Vagina (tissue), 2 donors: ENCODE measurements around the gene UTP25. TPM values are rescaled to one million over a fixed set of nuclear protein-coding genes. Genes with fewer than 3 reads are reported as not detected.
"Not testable (repeated sequence)": the region's sequence is repeated elsewhere in the genome, so short reads cannot be mapped to it uniquely, and the experiment has no call there.

Experiments
- DNase-seq, 2 donors: peaks; one replicate each; pipeline ENCODE4 v3.0.0-alpha.2; 2017; ENCODE audit errors: extremely low spot score in 2 of 2
- H3K27ac ChIP-seq: fragments of 200-600 bp; sonication (generic); one replicate; pipeline ENCODE4 v1.5.1; 2019
- H3K27me3 ChIP-seq: fragments of 200-600 bp; sonication (generic); one replicate; pipeline ENCODE4 v1.5.1; 2019
- H3K36me3 ChIP-seq, 2 donors: fragments of 200-600 bp; sonication (generic); one replicate each; pipeline ENCODE4 v1.5.1; 2017 to 2019
- H3K4me1 ChIP-seq: fragments of 200-600 bp; sonication (generic); one replicate; pipeline ENCODE4 v1.5.1; 2019
- H3K4me3 ChIP-seq, 2 donors: fragments of 200-600 bp; sonication (generic); 1 replicate in 1 of 2; 2 replicates in 1 of 2; pipeline ENCODE4 v1.5.1; 2016 to 2019
- H3K9me3 ChIP-seq: fragments of 200-600 bp; sonication (generic); one replicate; pipeline ENCODE4 v1.5.1; 2019
- CTCF ChIP-seq, 3 experiments: fragments of 450-650 bp in 2 of 3; fragments of 200-600 bp in 1 of 3; sonication (generic) in 1 of 3; IDR thresholded peaks; one replicate each; pipeline ENCODE4 v1.5.1; 2017 to 2019; ENCODE audit warnings: antibody characterized with exemption in 3 of 3, mild to moderate bottlenecking in 2 of 3, moderate library complexity in 2 of 3
- POLR2A ChIP-seq, 2 donors: fragments of 450-650 bp; IDR thresholded peaks; one replicate each; pipeline ENCODE4 v1.6.1; 2017; ENCODE audit warnings: antibody characterized with exemption in 2 of 2, mild to moderate bottlenecking in 2 of 2, moderate library complexity in 2 of 2
- POLR2AphosphoS5 ChIP-seq, 2 donors: sonication (generic); formaldehyde crosslinking; IDR thresholded peaks; one replicate each; pipeline ENCODE4 v1.9.0; 2017; ENCODE audit warnings: antibody characterized with exemption in 2 of 2, mild to moderate bottlenecking in 2 of 2, low read depth in 1 of 2; ENCODE audit not compliant: insufficient read depth in 1 of 2
- intact Hi-C: fragments of 100-400 bp; cut with DNase I; formaldehyde crosslinking; loops from one replicate; pipeline ENCODE4 v1.15.1; 2023
- total RNA-seq: library from RNA; depleted of rRNA; stranded (reverse); fragments of >200 nt; gene quantifications from one replicate; pipeline ENCODE4 v1.2.3, GENCODE V29; 2016

UTP25 gene
- total RNA-seq, 1 donor from 2014 or later, result 5.9 TPM

DNA sequence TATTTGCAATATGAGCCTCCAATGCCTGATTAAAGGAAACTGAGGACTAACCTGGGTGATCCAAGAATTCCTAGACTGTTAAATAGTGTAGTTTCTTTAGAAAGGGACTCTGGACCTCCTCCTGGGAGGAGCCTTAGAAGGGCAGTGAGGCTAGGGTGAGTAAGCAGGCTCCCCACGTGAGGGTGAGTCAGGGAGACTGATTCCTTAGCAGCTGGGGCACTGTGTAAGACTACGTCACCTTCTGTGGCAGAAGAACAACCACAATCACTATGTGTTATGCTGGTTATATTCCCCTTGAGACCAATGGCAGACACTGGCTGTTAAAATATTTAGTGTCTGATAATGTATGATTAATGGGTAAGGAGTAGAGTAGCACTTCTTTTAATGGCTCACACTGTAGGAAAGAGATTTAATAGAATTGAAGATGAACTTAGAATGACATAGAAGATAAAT, 56.9 kb downstream of the UTP25 start:
- Histone ChIP-seq H3K36me3 (no peaks in the 10 kb centered on the region), H3K27ac (peak overlapping the region; percentile 33), H3K27me3 (no peaks in the 10 kb centered on the region), H3K4me3 (no peak overlapping the region), H3K4me1 (peaks cover 14% of the 10 kb centered on the region), H3K9me3 (no peaks in the 10 kb centered on the region)
- peak in 1 of 2 donors; percentile 52 for DNase-seq
- no peak for TF ChIP-seq CTCF (IDR thresholded peaks at IDR 0.05)
- TF ChIP-seq POLR2AphosphoS5 (IDR thresholded peaks at IDR 0.05; ENCODE audit: insufficient read depth in 1 of 2, low read depth in 1 of 2), result peak in 1 of 2 donors; percentile 66
- intact Hi-C loops, result no loop called here

DNA sequence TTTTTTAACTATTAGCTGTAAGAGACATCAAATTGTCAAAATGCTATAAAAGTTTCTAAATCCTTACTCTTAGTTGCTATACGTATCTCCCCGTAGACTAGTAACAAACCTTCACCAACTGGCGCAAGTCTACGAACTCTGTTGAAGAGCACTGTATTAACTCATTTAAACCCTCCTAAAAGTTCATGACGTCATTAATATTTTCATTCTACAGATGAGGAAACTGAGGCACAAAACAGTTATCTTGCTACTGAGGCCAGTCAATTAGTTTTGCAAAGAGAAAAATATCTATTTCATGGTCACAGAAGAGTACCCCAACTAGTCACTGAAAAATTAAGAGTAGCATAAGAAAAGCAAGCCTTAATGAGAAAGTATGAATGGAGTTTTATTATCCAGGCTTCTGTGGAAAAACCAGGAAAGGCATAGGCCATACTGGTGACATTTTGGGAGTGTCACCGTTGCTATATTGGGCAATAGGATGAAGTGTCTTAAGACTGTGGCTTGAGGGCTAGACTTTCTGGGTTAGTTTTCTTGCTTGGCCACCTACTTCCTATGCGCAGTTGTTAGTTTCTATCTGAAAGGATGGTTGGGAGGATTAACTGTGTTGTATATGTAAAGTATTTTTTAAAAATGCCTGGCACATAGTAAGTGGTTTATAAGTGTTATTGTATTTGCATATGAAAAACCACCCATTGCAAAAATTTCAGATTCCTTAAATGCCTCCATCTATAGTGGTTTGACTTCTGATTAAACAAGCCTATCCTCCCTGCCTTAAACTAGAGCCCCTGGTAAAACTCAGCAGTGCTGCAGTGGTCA, 57.8 kb downstream of the UTP25 start:
- Histone ChIP-seq H3K4me3 (no peak overlapping the region), H3K27ac (peak overlapping the region; percentile 33), H3K4me1 (peaks cover 14% of the 10 kb centered on the region), H3K36me3 (no peaks in the 10 kb centered on the region), H3K27me3 (no peaks in the 10 kb centered on the region), H3K9me3 (no peaks in the 10 kb centered on the region)
- intact Hi-C loops, result no loop called here
- DNase-seq, result no peak
- TF ChIP-seq POLR2AphosphoS5 (IDR thresholded peaks at IDR 0.05; ENCODE audit: insufficient read depth in 1 of 2, low read depth in 1 of 2), result no peak
- no peak for TF ChIP-seq CTCF (IDR thresholded peaks at IDR 0.05)
- no peak for TF ChIP-seq POLR2A (IDR thresholded peaks at IDR 0.05)

DNA sequence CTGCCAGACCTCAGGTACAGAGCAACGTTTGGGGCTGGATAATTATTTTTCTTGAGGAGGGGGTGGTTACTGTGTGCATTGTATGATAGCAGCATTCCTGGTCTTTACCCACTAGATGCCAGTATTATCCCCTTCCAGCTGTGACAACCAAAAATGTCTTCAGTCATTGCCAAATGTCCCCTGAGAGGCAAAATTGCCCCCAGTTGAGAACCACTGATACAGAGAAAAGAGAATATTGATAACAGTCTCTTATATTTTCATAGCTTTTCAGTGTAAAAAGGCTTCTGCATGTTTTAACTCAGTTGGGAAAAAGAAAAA, 58.4 kb downstream of the UTP25 start:
- Histone ChIP-seq H3K27ac (no peak overlapping the region), H3K36me3 (no peaks in the 10 kb centered on the region), H3K9me3 (no peaks in the 10 kb centered on the region), H3K4me1 (peaks cover 14% of the 10 kb centered on the region), H3K4me3 (no peak overlapping the region), H3K27me3 (no peaks in the 10 kb centered on the region)
- intact Hi-C loops, result no loop called here
- peak in 1 of 2 donors; percentile 25 for DNase-seq
- TF ChIP-seq CTCF (IDR thresholded peaks at IDR 0.05) (no peak), POLR2AphosphoS5 (IDR thresholded peaks at IDR 0.05; ENCODE audit: insufficient read depth in 1 of 2, low read depth in 1 of 2) (no peak), POLR2A (IDR thresholded peaks at IDR 0.05) (no peak)

GRCh38 chr1:209888291-209889076, 60.7 kb downstream of the UTP25 start:
- peak in 1 of 2 donors; percentile 67 for DNase-seq
- H3K4me3 ChIP-seq, H3K36me3 ChIP-seq, H3K9me3 ChIP-seq, H3K27me3 ChIP-seq, intact Hi-C loops, H3K27ac ChIP-seq: not testable (repeated sequence)
- H3K4me1 ChIP-seq, result peaks cover 14% of the 10 kb centered on the region

GRCh38 chr1:209889077-209889418, 61.3 kb downstream of the UTP25 start:
- intact Hi-C loops, result no loop called here
- no peaks in the 10 kb centered on the region for H3K36me3 ChIP-seq
- H3K4me1 ChIP-seq, result peaks cover 11% of the 10 kb centered on the region
- DNase-seq, result peak in 1 of 2 donors; percentile 31
- no peaks in the 10 kb centered on the region for H3K27me3 ChIP-seq
- H3K9me3 ChIP-seq, result no peaks in the 10 kb centered on the region
- no peak overlapping the region for H3K27ac ChIP-seq
- no peak overlapping the region for H3K4me3 ChIP-seq
- no peak for TF ChIP-seq CTCF (IDR thresholded peaks at IDR 0.05)
- TF ChIP-seq POLR2AphosphoS5 (IDR thresholded peaks at IDR 0.05; ENCODE audit: insufficient read depth in 1 of 2, low read depth in 1 of 2), result no peak
- TF ChIP-seq POLR2A (IDR thresholded peaks at IDR 0.05), result no peak
